IMR-90 (cell line): Measurements from ENCODE around the gene ERC2. TPM values are rescaled to one million over a fixed set of nuclear protein-coding genes. Genes with fewer than 3 reads are reported as not detected.

Source experiments
- ATAC-seq: fragments of 200-7000 bp; cut with Tn5 transposase; 2 replicates; pipeline ENCODE4 v1.9.1; 2020; ENCODE audit warnings: low read depth, mild to moderate bottlenecking, moderate library complexity
- BruUV-seq: library from RNA; stranded (reverse); fragments of 400-500 nt; replicated peaks from 2 replicates; lab custom pipeline; 2021; lab: Mats Ljungman, UMichigan
- CTCF ChIA-PET: fragments of 300-600 bp; formaldehyde crosslinking; extraction: SDS; loops from one replicate; lab custom pipeline; 2021; ENCODE audit warnings: antibody characterized with exemption; lab: Yijun Ruan, JAX
- POLR2A ChIA-PET: fragments of 300-600 bp; sonication (Branson Sonifier 250); formaldehyde crosslinking; loops from one replicate; lab custom pipeline; 2022; ENCODE audit warnings: antibody characterized with exemption; ENCODE audit not compliant: unreplicated experiment; lab: Charles Lee
- DNase-seq: peaks from one replicate; pipeline ENCODE4 v3.0.0; 2013
- H2AFZ ChIP-seq: replicated peaks from 2 replicates; pipeline ENCODE3; 2013; ENCODE audit warnings: low read length, mild to moderate bottlenecking; ENCODE audit not compliant: poor library complexity
- H2AK5ac ChIP-seq: 2 replicates; pipeline ENCODE4 v1.6.1; 2013; ENCODE audit warnings: low read depth, low read length, inconsistent platforms
- H2AK9ac ChIP-seq: replicated peaks from 2 replicates; pipeline ENCODE3; 2013; ENCODE audit warnings: mild to moderate bottlenecking, low read depth, low read length, moderate library complexity; ENCODE audit not compliant: poor library complexity
- H2BK120ac ChIP-seq: 2 replicates; pipeline ENCODE4 v1.6.1; 2013; ENCODE audit warnings: low read depth, low read length, inconsistent platforms
- H2BK15ac ChIP-seq: 3 replicates; pipeline ENCODE4 v1.6.1; 2013; ENCODE audit warnings: low read depth, low read length, inconsistent platforms
- H2BK20ac ChIP-seq: 2 replicates; pipeline ENCODE4 v1.6.1; 2013; ENCODE audit warnings: low read depth, mild to moderate bottlenecking, inconsistent platforms, low read length, moderate library complexity
- H2BK5ac ChIP-seq: 2 replicates; pipeline ENCODE4 v1.6.1; 2013; ENCODE audit warnings: mild to moderate bottlenecking, low read depth, low read length, inconsistent platforms; ENCODE audit not compliant: poor library complexity, severe bottlenecking
- H3K14ac ChIP-seq: replicated peaks from 2 replicates; pipeline ENCODE4 v1.6.1; 2013; ENCODE audit warnings: low read depth, low read length, inconsistent platforms
- H3K18ac ChIP-seq: 2 replicates; pipeline ENCODE4 v1.6.1; 2013; ENCODE audit warnings: low read depth, low read length, control low read depth
- H3K23ac ChIP-seq: 2 replicates; pipeline ENCODE4 v1.6.1; 2013; ENCODE audit warnings: low read depth, low read length, inconsistent platforms
- H3K27ac ChIP-seq: 2 replicates; pipeline ENCODE4 v1.5.1; 2013; ENCODE audit warnings: mild to moderate bottlenecking, control low read depth, low read length; ENCODE audit not compliant: insufficient read depth
- H3K27me3 ChIP-seq: 2 replicates; pipeline ENCODE4 v1.6.1; 2013; ENCODE audit warnings: low read length; ENCODE audit not compliant: control insufficient read depth, insufficient read depth
- H3K36me3 ChIP-seq: 2 replicates; pipeline ENCODE4 v1.6.1; 2013; ENCODE audit warnings: low read length, mixed read lengths; ENCODE audit not compliant: control insufficient read depth, insufficient read depth
- H3K4ac ChIP-seq: 2 replicates; pipeline ENCODE4 v1.6.1; 2013; ENCODE audit warnings: low read depth, low read length, inconsistent platforms
- H3K4me1 ChIP-seq: 2 replicates; pipeline ENCODE4 v1.6.1; 2013; ENCODE audit warnings: low read length, mixed read lengths; ENCODE audit not compliant: control insufficient read depth, insufficient read depth
- H3K4me2 ChIP-seq: 2 replicates; pipeline ENCODE4 v1.6.1; 2013; ENCODE audit warnings: low read depth, mild to moderate bottlenecking, control low read depth, low read length, moderate library complexity
- H3K4me3 ChIP-seq: 2 replicates; pipeline ENCODE4 v1.5.1; 2013; ENCODE audit warnings: low read depth, mild to moderate bottlenecking, control low read depth, low read length, moderate library complexity; ENCODE audit not compliant: insufficient read depth
- H3K56ac ChIP-seq: 2 replicates; pipeline ENCODE4 v1.6.1; 2013; ENCODE audit warnings: low read length, inconsistent platforms; ENCODE audit not compliant: insufficient read depth; ENCODE audit errors: extremely low read depth
- H3K79me1 ChIP-seq, 2 experiments: 2 replicates each; pipeline ENCODE4 v1.6.1; 2013; ENCODE audit warnings: low read length in 2 of 2, inconsistent platforms in 1 of 2, low read depth in 1 of 2
- H3K9ac ChIP-seq: 2 replicates; pipeline ENCODE4 v1.6.1; 2013; ENCODE audit warnings: low read depth, low read length, control low read depth
- H3K9me1 ChIP-seq: 2 replicates; pipeline ENCODE4 v1.6.1; 2013; ENCODE audit warnings: low read length, inconsistent platforms; ENCODE audit not compliant: insufficient read depth
- H3K9me3 ChIP-seq: 2 replicates; pipeline ENCODE4 v1.6.1; 2013; ENCODE audit warnings: low read length; ENCODE audit not compliant: control insufficient read depth, insufficient read depth
- H4K20me1 ChIP-seq: 2 replicates; pipeline ENCODE4 v1.6.1; 2013; ENCODE audit warnings: low read length, inconsistent platforms; ENCODE audit not compliant: insufficient read depth
- H4K5ac ChIP-seq: 2 replicates; pipeline ENCODE4 v1.6.1; 2013; ENCODE audit warnings: mild to moderate bottlenecking, low read depth, low read length, control low read depth
- H4K8ac ChIP-seq, 2 experiments: 2 replicates each; pipeline ENCODE4 v1.6.1; 2013; ENCODE audit warnings: low read depth in 2 of 2, low read length in 2 of 2, control low read depth in 1 of 2, inconsistent platforms in 1 of 2
- H4K91ac ChIP-seq: 2 replicates; pipeline ENCODE4 v1.6.1; 2013; ENCODE audit warnings: low read depth, low read length, inconsistent platforms; ENCODE audit not compliant: insufficient read depth
- CHD1 ChIP-seq: IDR thresholded peaks from 2 replicates; pipeline ENCODE4 v1.6.1; 2012; ENCODE audit warnings: low read depth, low read length, improper control_type of control experiment
- FOS ChIP-seq: fragments of 150-350 bp; IDR thresholded peaks from 2 replicates; pipeline ENCODE4 v1.6.1; 2016; ENCODE audit warnings: low read depth, low read length
- MAFK ChIP-seq: IDR thresholded peaks from 2 replicates; pipeline ENCODE4 v1.6.1; 2012; ENCODE audit warnings: low read depth, low read length, improper control_type of control experiment
- MAZ ChIP-seq: IDR thresholded peaks from 2 replicates; pipeline ENCODE4 v1.6.1; 2012; ENCODE audit warnings: low read depth, mild to moderate bottlenecking, low read length, improper control_type of control experiment, moderate library complexity, borderline replicate concordance
- MXI1 ChIP-seq: IDR thresholded peaks from 2 replicates; pipeline ENCODE4 v1.6.1; 2012; ENCODE audit warnings: low read depth, mild to moderate bottlenecking, low read length, moderate library complexity, borderline replicate concordance
- NFE2L2 ChIP-seq: fragments of 150-350 bp; IDR thresholded peaks from 2 replicates; pipeline ENCODE4 v1.6.1; 2016; ENCODE audit warnings: low read depth, mild to moderate bottlenecking, low read length
- POLR2A ChIP-seq: IDR thresholded peaks from 2 replicates; pipeline ENCODE4 v1.6.1; 2012; ENCODE audit warnings: mild to moderate bottlenecking, low read depth, low read length
- RAD21 ChIP-seq: IDR thresholded peaks from 2 replicates; pipeline ENCODE4 v1.6.1; 2012; ENCODE audit warnings: low read length, improper control_type of control experiment
- RCOR1 ChIP-seq: IDR thresholded peaks from 2 replicates; pipeline ENCODE4 v1.6.1; 2012; ENCODE audit warnings: mild to moderate bottlenecking, low read length, improper control_type of control experiment; ENCODE audit not compliant: insufficient replicate concordance
- RFX5 ChIP-seq: IDR thresholded peaks from 2 replicates; pipeline ENCODE4 v1.8.0; 2012; ENCODE audit warnings: low read depth, mild to moderate bottlenecking, low read length, moderate library complexity
- SMC3 ChIP-seq: fragments of 150-350 bp; IDR thresholded peaks from 2 replicates; pipeline ENCODE4 v1.6.1; 2016; ENCODE audit warnings: low read depth, mild to moderate bottlenecking, antibody characterized with exemption, low read length, moderate library complexity
- WGBS, 2 experiments: methylation state at CpG; one replicate each; pipeline versions ENCODE4 v1.1.5 to v1.1.7; 2013; ENCODE audit warnings: missing lambda C conversion rate in 2 of 2; ENCODE audit not compliant: insufficient read length in 1 of 2; ENCODE audit errors: extremely low coverage in 2 of 2; 5-methylcytosine and 5-hydroxymethylcytosine counted together
- dilution Hi-C: fragments of 300-500 bp; cut with HindIII; formaldehyde crosslinking; loops from one replicate; pipeline ENCODE4 v1.14.3; 2018; ENCODE audit warnings: low sequenced_read_pairs; ENCODE audit not compliant: unreplicated experiment
- in situ Hi-C: fragments of 300-500 bp; cut with MboI; formaldehyde crosslinking; loops from 3 replicates; pipeline ENCODE4 v1.14.3; 2019; ENCODE audit warnings: low sequenced_read_pairs, inconsistent platforms, mixed read lengths
- intact Hi-C: fragments of 100-400 bp; cut with micrococcal nuclease; formaldehyde crosslinking; loops from 2 replicates; pipeline ENCODE4 v1.10.0; 2022
- polyA plus RNA-seq, 3 experiments: library from polyadenylated mRNA; depleted of rRNA; stranded (reverse); fragments of >200 nt; gene quantifications; 2 replicates each; pipeline ENCODE4 v1.2.3, GENCODE V29; 2012; ENCODE audit warnings: low replicate concordance in 1 of 3
- total RNA-seq: library from RNA; depleted of rRNA; stranded (reverse); fragments of >200 nt; gene quantifications from 2 replicates; pipeline ENCODE4 v1.2.3, GENCODE V29; 2012
- TF ChIP-seq, protein P1 (sequence below): fragments of 150-350 bp; IDR thresholded peaks from 2 replicates; pipeline ENCODE4 v1.6.1; 2016; ENCODE audit warnings: low read depth, mild to moderate bottlenecking, low read length, moderate library complexity, borderline replicate concordance
- TF ChIP-seq, protein P2 (sequence below): fragments of 150-350 bp; IDR thresholded peaks from 2 replicates; pipeline ENCODE4 v1.6.1; 2017; ENCODE audit warnings: mild to moderate bottlenecking, antibody characterized with exemption, low read length, low read depth

The ERC2 gene
- total and polyA plus RNA-seq, 2 of the 4 experiments (the other 2 are of a cell fraction): 0.17 to 0.18 TPM

DNA sequence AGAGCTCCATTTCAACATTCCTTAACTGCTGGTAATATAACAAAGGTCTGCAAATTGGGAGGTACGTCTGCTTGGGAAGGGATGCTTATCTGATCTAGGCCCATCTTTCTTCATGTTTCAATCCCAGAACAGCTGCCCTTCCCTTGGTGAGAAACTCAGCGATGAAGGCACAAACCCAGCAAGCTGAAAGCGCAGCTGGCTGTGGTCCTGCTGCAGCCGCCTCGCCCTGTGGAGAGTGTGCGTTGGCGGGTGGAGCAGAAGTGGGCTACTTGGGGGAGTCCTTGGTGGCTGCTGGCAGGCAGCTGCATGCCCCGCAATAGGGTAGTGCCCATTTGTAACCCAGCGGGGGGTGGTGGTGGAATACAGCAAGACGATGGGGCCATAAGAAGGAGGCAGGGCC, 820.6 kb downstream of the ERC2 start:
- Histone ChIP-seq H3K4ac (no peak overlapping the region), H2AK5ac (no peak overlapping the region), H2AFZ (no peak overlapping the region), H2BK5ac (no peak overlapping the region), H4K91ac (no peak overlapping the region), H2BK15ac (no peak overlapping the region), H2BK20ac (no peak overlapping the region), H3K27me3 (peaks cover 18% of the 10 kb centered on the region), H4K8ac (no peak overlapping the region), H3K79me1 (no peaks in the 10 kb centered on the region), H3K9me3 (no peaks in the 10 kb centered on the region), H3K9ac (no peak overlapping the region), H3K14ac (no peak overlapping the region), H4K20me1 (no peaks in the 10 kb centered on the region), H3K4me2 (no peak overlapping the region), H3K18ac (no peak overlapping the region), H3K23ac (no peak overlapping the region), H3K4me1 (no peaks in the 10 kb centered on the region), H3K9me1 (no peaks in the 10 kb centered on the region), H3K36me3 (no peaks in the 10 kb centered on the region), H2AK9ac (no peak overlapping the region), H4K5ac (no peak overlapping the region), H3K27ac (no peak overlapping the region), H2BK120ac (no peak overlapping the region; the same call in 1 of the 2 replicates), H3K56ac (no peak overlapping the region), H3K4me3 (no peak overlapping the region)
- intact Hi-C loops (no loop called here), dilution Hi-C loops (no loop called here), in situ Hi-C loops (no loop called here)
- TF ChIP-seq MAZ: no peak
- TF ChIP-seq NFE2L2: no peak
- no peak for TF ChIP-seq SMC3
- TF ChIP-seq, protein P1, sequence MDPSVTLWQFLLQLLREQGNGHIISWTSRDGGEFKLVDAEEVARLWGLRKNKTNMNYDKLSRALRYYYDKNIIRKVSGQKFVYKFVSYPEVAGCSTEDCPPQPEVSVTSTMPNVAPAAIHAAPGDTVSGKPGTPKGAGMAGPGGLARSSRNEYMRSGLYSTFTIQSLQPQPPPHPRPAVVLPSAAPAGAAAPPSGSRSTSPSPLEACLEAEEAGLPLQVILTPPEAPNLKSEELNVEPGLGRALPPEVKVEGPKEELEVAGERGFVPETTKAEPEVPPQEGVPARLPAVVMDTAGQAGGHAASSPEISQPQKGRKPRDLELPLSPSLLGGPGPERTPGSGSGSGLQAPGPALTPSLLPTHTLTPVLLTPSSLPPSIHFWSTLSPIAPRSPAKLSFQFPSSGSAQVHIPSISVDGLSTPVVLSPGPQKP: no peak
- TF ChIP-seq, protein P2, sequence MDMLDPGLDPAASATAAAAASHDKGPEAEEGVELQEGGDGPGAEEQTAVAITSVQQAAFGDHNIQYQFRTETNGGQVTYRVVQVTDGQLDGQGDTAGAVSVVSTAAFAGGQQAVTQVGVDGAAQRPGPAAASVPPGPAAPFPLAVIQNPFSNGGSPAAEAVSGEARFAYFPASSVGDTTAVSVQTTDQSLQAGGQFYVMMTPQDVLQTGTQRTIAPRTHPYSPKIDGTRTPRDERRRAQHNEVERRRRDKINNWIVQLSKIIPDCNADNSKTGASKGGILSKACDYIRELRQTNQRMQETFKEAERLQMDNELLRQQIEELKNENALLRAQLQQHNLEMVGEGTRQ: no peak
- TF ChIP-seq POLR2A: no peak
- TF ChIP-seq CHD1: no peak
- no peak for TF ChIP-seq MAFK
- no peak for TF ChIP-seq RCOR1
- TF ChIP-seq MXI1: no peak
- no peak for TF ChIP-seq RAD21
- no peak for TF ChIP-seq FOS
- no peak for TF ChIP-seq RFX5
- POLR2A ChIA-PET: no interaction called here
- no peak for DNase-seq
- WGBS, 2 experiments: 70% methylated on average over 5 of the region's 10 CpGs; no CpG with 5 or more reads in 1 of the 2 experiments
- no peak for ATAC-seq
- no TSS peak for BruUV-seq
- CTCF ChIA-PET: no interaction called here
